Lung (tissue), 12 donors: ENCODE data around the gene APOO. TPM values are rescaled to one million over a fixed set of nuclear protein-coding genes. Genes with fewer than 3 reads are reported as not detected.

Source experiments
- ATAC-seq: fragments of 200-7000 bp; cut with Tn5 transposase; one replicate; pipeline ENCODE4 v1.9.1; 2020; ENCODE audit warnings: moderate number of reproducible peaks; ENCODE audit not compliant: insufficient read depth, low FRiP score
- DNase-seq, 3 donors: peaks; one replicate each; pipeline ENCODE4 v3.0.0-alpha.2; 2013 to 2017
- H3K27ac ChIP-seq, 2 donors: one replicate each; pipeline ENCODE4 v1.5.1; 2013; ENCODE audit warnings: mild to moderate bottlenecking in 2 of 2, moderate library complexity in 2 of 2, control low read depth in 1 of 2, inconsistent platforms in 1 of 2, low read depth in 1 of 2, low read length in 1 of 2
- H3K27me3 ChIP-seq, 3 donors: one replicate each; pipeline ENCODE4 v1.5.1; 2013; ENCODE audit warnings: low read length in 2 of 3; ENCODE audit not compliant: control insufficient read depth in 3 of 3, insufficient read depth in 3 of 3
- H3K36me3 ChIP-seq, 4 donors: one replicate each; pipeline ENCODE4 v1.5.1; 2013; ENCODE audit warnings: low read length in 4 of 4, mild to moderate bottlenecking in 1 of 4, moderate library complexity in 1 of 4; ENCODE audit not compliant: control insufficient read depth in 4 of 4, insufficient read depth in 4 of 4
- H3K4me1 ChIP-seq, 5 donors: one replicate each; pipeline ENCODE4 v1.5.1; 2013; ENCODE audit warnings: low read length in 5 of 5, mild to moderate bottlenecking in 2 of 5, moderate library complexity in 1 of 5; ENCODE audit not compliant: control insufficient read depth in 5 of 5, insufficient read depth in 5 of 5
- H3K4me3 ChIP-seq: one replicate; pipeline ENCODE4 v1.5.1; 2013; ENCODE audit warnings: mild to moderate bottlenecking, control low read depth, moderate library complexity
- H3K9ac ChIP-seq, 2 donors: one replicate each; pipeline ENCODE4 v1.5.1; 2013; ENCODE audit warnings: low read length in 2 of 2, control low read depth in 1 of 2; ENCODE audit not compliant: insufficient read depth in 1 of 2
- H3K9me3 ChIP-seq, 4 donors: one replicate each; pipeline ENCODE4 v1.5.1; 2013; ENCODE audit warnings: low read length in 3 of 4, mild to moderate bottlenecking in 1 of 4, moderate library complexity in 1 of 4; ENCODE audit not compliant: control insufficient read depth in 4 of 4, insufficient read depth in 3 of 4
- CTCF ChIP-seq: IDR thresholded peaks from 2 replicates; pipeline ENCODE4 v1.5.1; 2012; ENCODE audit warnings: mild to moderate bottlenecking; ENCODE audit errors: control extremely low read depth, extremely low read depth
- WGBS, 2 donors: extraction: QIAGEN DNeasy Blood & Tissue Kit; methylation state at CpG; one replicate each; pipeline ENCODE4 v1.1.7; 2013; 5-methylcytosine and 5-hydroxymethylcytosine counted together
- polyA plus RNA-seq, 2 donors: library from polyadenylated mRNA; stranded (reverse); fragments of 200-250 nt; gene quantifications; one replicate each; pipeline ENCODE4 v1.2.1, GENCODE V29; 2013
- total RNA-seq, 2 donors: library from RNA; depleted of rRNA in 1 of 2; stranded (reverse); fragments of >200 nt in 1 of 2; gene quantifications; one replicate each; pipeline ENCODE4 v1.2.1, GENCODE V29; 2014 to 2021
- donor health status: control.
- donor health status: control.
- donor health status: Bipolar disorder and iron deficiency.
- donor health status: healthy.
- donor health status: DM: yes; HTN: yes; CAD: no.

The APOO gene
- total and polyA plus RNA-seq, 4 donors = 8.9 to 25.0 (median 22.6) TPM

GRCh38 chrX:23811656-23812055 lies 96.1 kb downstream of the APOO start:
- Histone ChIP-seq H3K4me1 (peaks cover 0 to 5% (median 3%) of the 10 kb centered on the region in 5 donors), H3K4me3 (no peak overlapping the region), H3K27me3 (no peaks in the 10 kb centered on the region), H3K9me3 (peaks cover 0 to 4% (median 0%) of the 10 kb centered on the region in 4 donors), H3K9ac (no peak overlapping the region), H3K36me3 (no peaks in the 10 kb centered on the region), H3K27ac (no peak overlapping the region)
- no peak for TF ChIP-seq CTCF
- ATAC-seq = no peak
- 47 to 72% methylated on average over 6 of the region's 6 CpGs for WGBS, 2 donors
- no peak for DNase-seq

GRCh38 chrX:23811108-23811651 lies 96.6 kb downstream of the APOO start:
- peaks cover 0 to 5% (median 3%) of the 10 kb centered on the region in 5 donors for H3K4me1 ChIP-seq
- ATAC-seq = peak; percentile 32
- H3K27ac ChIP-seq = no peak overlapping the region
- no peak for TF ChIP-seq CTCF
- no peaks in the 10 kb centered on the region for H3K27me3 ChIP-seq
- DNase-seq = no peak
- H3K4me3 ChIP-seq = no peak overlapping the region
- no peak overlapping the region for H3K9ac ChIP-seq
- no peaks in the 10 kb centered on the region for H3K36me3 ChIP-seq
- WGBS, 2 donors = 11 to 56% methylated on average over 10 of the region's 10 CpGs
- peaks cover 0 to 4% (median 0%) of the 10 kb centered on the region in 4 donors for H3K9me3 ChIP-seq

- WGBS, 2 donors = 82 to 86% methylated on average over 3 of the region's 3 CpGs
- H3K27me3 ChIP-seq = no peaks in the 10 kb centered on the region
- peaks cover 0 to 5% (median 3%) of the 10 kb centered on the region in 5 donors for H3K4me1 ChIP-seq
- no peak for ATAC-seq
- no peak overlapping the region for H3K27ac ChIP-seq
- no peaks in the 10 kb centered on the region for H3K36me3 ChIP-seq
- DNase-seq = no peak
- H3K9ac ChIP-seq = no peak overlapping the region
- H3K4me3 ChIP-seq = no peak overlapping the region
- H3K9me3 ChIP-seq = peaks cover 0 to 4% (median 0%) of the 10 kb centered on the region in 4 donors
- no peak for TF ChIP-seq CTCF
These were observed 97.5 kb downstream of the APOO start for GRCh38 chrX:23810279-23810678.

GRCh38 chrX:23805389-23805788 lies 102.3 kb downstream of the APOO start:
- ATAC-seq = no peak
- WGBS, 2 donors = 61 to 76% methylated on average over 9 of the region's 9 CpGs
- Histone ChIP-seq H3K36me3 (no peaks in the 10 kb centered on the region), H3K9ac (no peak overlapping the region), H3K4me3 (no peak overlapping the region), H3K4me1 (peaks cover 0 to 11% (median 8%) of the 10 kb centered on the region in 5 donors), H3K9me3 (no peaks in the 10 kb centered on the region), H3K27me3 (peaks cover 0 to 4% (median 0%) of the 10 kb centered on the region in 3 donors), H3K27ac (peak overlapping the region in 1 of 2 donors; percentile 52)
- no peak for DNase-seq
- TF ChIP-seq CTCF = no peak
